ENCODE results near the gene CCDC71. TPM values are rescaled to one million over a fixed set of nuclear protein-coding genes. Genes with fewer than 3 reads are reported as not detected.

CCDC71 gene
- total and polyA plus RNA-seq, 9 of the 15 experiments (the other 6 are each of a cell fraction or from before 2014, with no cell fraction given): 0.13 to 19.3 (median 14.3) TPM

- TF ChIP-seq, protein P1, sequence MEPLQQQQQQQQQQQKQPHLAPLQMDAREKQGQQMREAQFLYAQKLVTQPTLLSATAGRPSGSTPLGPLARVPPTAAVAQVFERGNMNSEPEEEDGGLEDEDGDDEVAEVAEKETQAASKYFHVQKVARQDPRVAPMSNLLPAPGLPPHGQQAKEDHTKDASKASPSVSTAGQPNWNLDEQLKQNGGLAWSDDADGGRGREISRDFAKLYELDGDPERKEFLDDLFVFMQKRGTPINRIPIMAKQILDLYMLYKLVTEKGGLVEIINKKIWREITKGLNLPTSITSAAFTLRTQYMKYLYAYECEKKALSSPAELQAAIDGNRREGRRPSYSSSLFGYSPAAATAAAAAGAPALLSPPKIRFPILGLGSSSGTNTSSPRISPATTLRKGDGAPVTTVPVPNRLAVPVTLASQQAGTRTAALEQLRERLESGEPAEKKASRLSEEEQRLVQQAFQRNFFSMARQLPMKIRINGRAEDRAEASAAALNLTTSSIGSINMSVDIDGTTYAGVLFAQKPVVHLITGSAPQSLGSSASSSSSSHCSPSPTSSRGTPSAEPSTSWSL (CRISPR knock-in tag; IDR thresholded peaks at IDR 0.05; ENCODE audit: borderline replicate concordance): no peak
- no peak for TF ChIP-seq MEIS2 (IDR thresholded peaks at IDR 0.05; ENCODE audit: partially characterized antibody)
- TF ChIP-seq ZKSCAN3 (CRISPR knock-in tag; IDR thresholded peaks at IDR 0.05): no peak
- TF ChIP-seq ZNF212 (CRISPR knock-in tag; IDR thresholded peaks at IDR 0.05): no peak
- TF ChIP-seq STAT6 (CRISPR knock-in tag; IDR thresholded peaks at IDR 0.05): no peak
- TF ChIP-seq MED1 (CRISPR knock-in tag; IDR thresholded peaks at IDR 0.05; ENCODE audit: borderline replicate concordance): no peak
- TF ChIP-seq PHTF2 (CRISPR knock-in tag; IDR thresholded peaks at IDR 0.05): no peak
- TF ChIP-seq SRSF3 (IDR thresholded peaks at IDR 0.05; ENCODE audit: insufficient read depth, low read length): no peak
- no peak for TF ChIP-seq NCOA6 (IDR thresholded peaks at IDR 0.05)
- no peak for TF ChIP-seq ATF7 (IDR thresholded peaks at IDR 0.05)
- no peak for TF ChIP-seq USF2 (CRISPR knock-in tag; IDR thresholded peaks at IDR 0.05)
- TF ChIP-seq MAZ (CRISPR knock-in tag; conservative IDR thresholded peaks at IDR 0.05 in 1 of 2, IDR thresholded peaks at IDR 0.05 in 1 of 2): peak in 1 of 2 experiments; percentile 47; a peak in 2 of 4 replicates
- no peak for TF ChIP-seq ZC3H4 (CRISPR knock-in tag; IDR thresholded peaks at IDR 0.05; ENCODE audit: borderline replicate concordance)
- peak in 2 of 3 experiments; percentile 3 to 26; a peak in 1 of 6 replicates for TF ChIP-seq CTCF (IDR thresholded peaks at IDR 0.05 in 2 of 3, conservative IDR thresholded peaks at IDR 0.05 in 1 of 3; ENCODE audit: insufficient read depth in 2 of 3, low read depth in 1 of 3, low read length in 3 of 3)
- TF ChIP-seq, protein P2, sequence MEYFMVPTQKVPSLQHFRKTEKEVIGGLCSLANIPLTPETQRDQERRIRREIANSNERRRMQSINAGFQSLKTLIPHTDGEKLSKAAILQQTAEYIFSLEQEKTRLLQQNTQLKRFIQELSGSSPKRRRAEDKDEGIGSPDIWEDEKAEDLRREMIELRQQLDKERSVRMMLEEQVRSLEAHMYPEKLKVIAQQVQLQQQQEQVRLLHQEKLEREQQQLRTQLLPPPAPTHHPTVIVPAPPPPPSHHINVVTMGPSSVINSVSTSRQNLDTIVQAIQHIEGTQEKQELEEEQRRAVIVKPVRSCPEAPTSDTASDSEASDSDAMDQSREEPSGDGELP (CRISPR knock-in tag; IDR thresholded peaks at IDR 0.05; ENCODE audit: borderline replicate concordance): 0 out of 2 replicates have a peak, but pooled peaks have one; percentile 29
- TF ChIP-seq MAX (CRISPR knock-in tag; IDR thresholded peaks at IDR 0.05): peak; percentile 30; the same call in 1 of the 2 replicates
Measured at GRCh38 chr3:49132437-49133225, 33.5 kb downstream of the CCDC71 start, which contains the start of gene LAMB2 (continued).
